PC-3 (cell line): ENCODE data around the gene CAVIN1. TPM values are rescaled to one million over a fixed set of nuclear protein-coding genes. Genes with fewer than 3 reads are reported as not detected.

Experiments used
- ATAC-seq: fragments of 200-7000 bp; cut with Tn5 transposase; 2 replicates; pipeline ENCODE4 v1.9.1; 2020; ENCODE audit warnings: mild to moderate bottlenecking, moderate library complexity
- BruUV-seq: library from RNA; stranded (reverse); fragments of 400-500 nt; replicated peaks from 2 replicates; lab custom pipeline; 2021; lab: Mats Ljungman, UMichigan
- CTCF ChIA-PET: fragments of 300-600 bp; sonication (Branson Sonifier 250); formaldehyde crosslinking; loops from one replicate; lab custom pipeline; 2022; ENCODE audit warnings: antibody characterized with exemption; lab: Charles Lee
- POLR2A ChIA-PET: fragments of 300-600 bp; sonication (Branson Sonifier 250); formaldehyde crosslinking; loops from one replicate; lab custom pipeline; 2022; ENCODE audit warnings: antibody characterized with exemption; ENCODE audit not compliant: unreplicated experiment; lab: Charles Lee
- DNase-seq: peaks from one replicate; pipeline ENCODE4 v3.0.0-alpha.2; 2015
- H2AFZ ChIP-seq: fragments of 300-600 bp; sonication (generic); 2 replicates; pipeline ENCODE4 v1.6.0; 2016; ENCODE audit warnings: antibody characterized with exemption, low read length
- H3F3A ChIP-seq: fragments of 300-600 bp; sonication (generic); one replicate; pipeline ENCODE4 v1.6.0; 2017; ENCODE audit warnings: antibody characterized with exemption, low read length, control low read depth, mild to moderate bottlenecking; ENCODE audit not compliant: unreplicated experiment
- H3K27ac ChIP-seq: fragments of 300-600 bp; sonication (generic); 2 replicates; pipeline ENCODE4 v1.5.1; 2016; ENCODE audit warnings: mild to moderate bottlenecking, low read length
- H3K27me3 ChIP-seq: fragments of 300-600 bp; sonication (generic); 2 replicates; pipeline ENCODE4 v1.6.1; 2016; ENCODE audit warnings: low read length, mixed read lengths
- H3K36me3 ChIP-seq: fragments of 300-600 bp; sonication (generic); 2 replicates; pipeline ENCODE4 v1.6.1; 2016; ENCODE audit warnings: low read depth, mixed run types, low read length, mixed read lengths
- H3K4me1 ChIP-seq: fragments of 300-600 bp; sonication (generic); 2 replicates; pipeline ENCODE4 v1.5.1; 2016; ENCODE audit warnings: low read length; ENCODE audit not compliant: insufficient read depth
- H3K4me2 ChIP-seq: fragments of 300-600 bp; sonication (generic); 2 replicates; pipeline ENCODE4 v1.6.0; 2016; ENCODE audit warnings: low read length
- H3K4me3 ChIP-seq: fragments of 300-600 bp; sonication (generic); 2 replicates; pipeline ENCODE4 v1.5.1; 2016; ENCODE audit warnings: mild to moderate bottlenecking, low read length, mixed read lengths
- H3K79me2 ChIP-seq: fragments of 300-600 bp; sonication (generic); 2 replicates; pipeline ENCODE4 v1.6.1; 2017; ENCODE audit warnings: low read length, mixed read lengths
- H3K9ac ChIP-seq: fragments of 300-600 bp; sonication (generic); 2 replicates; pipeline ENCODE4 v1.6.0; 2016; ENCODE audit warnings: mild to moderate bottlenecking, low read length
- H3K9me2 ChIP-seq: fragments of 300-600 bp; sonication (generic); replicated peaks from 2 replicates; pipeline ENCODE4 v1.6.1; 2016; ENCODE audit warnings: mixed run types, low read length, mixed read lengths
- H3K9me3 ChIP-seq: fragments of 300-600 bp; sonication (generic); 2 replicates; pipeline ENCODE4 v1.6.1; 2016; ENCODE audit warnings: low read length, mixed read lengths
- H4K20me1 ChIP-seq: fragments of 300-600 bp; sonication (generic); 2 replicates; pipeline ENCODE4 v1.6.1; 2016; ENCODE audit warnings: low read length, mixed read lengths
- EZH2 ChIP-seq: fragments of 300-600 bp; sonication (generic); IDR thresholded peaks from one replicate; pipeline ENCODE4 v1.6.1; 2017; ENCODE audit warnings: antibody characterized with exemption, mild to moderate bottlenecking, low read length; ENCODE audit not compliant: unreplicated experiment
- EZH2phosphoT487 ChIP-seq: fragments of 300-600 bp; sonication (generic); IDR thresholded peaks from 2 replicates; pipeline ENCODE4 v1.6.1; 2018; ENCODE audit warnings: mild to moderate bottlenecking, antibody characterized with exemption, low read length, borderline replicate concordance
- intact Hi-C: fragments of 100-400 bp; cut with micrococcal nuclease; formaldehyde crosslinking; loops from 2 replicates; pipeline ENCODE4 v1.9.0; 2023
- total RNA-seq: library from RNA; depleted of rRNA; stranded (reverse); fragments of >200 nt; gene quantifications from 2 replicates; pipeline ENCODE4 v1.2.3, GENCODE V29; 2014
- TF ChIP-seq, protein P1 (sequence below): fragments of 300-600 bp; sonication (generic); conservative IDR thresholded peaks from 2 replicates; pipeline ENCODE4 v1.5.1; 2017; ENCODE audit warnings: antibody characterized with exemption, low read depth, mild to moderate bottlenecking, low read length

Gene CAVIN1
- total RNA-seq, 1 experiment from 2014 or later: not detected

GRCh38 chr17:42359133-42359532, 63.9 kb downstream of the CAVIN1 start:
- Histone ChIP-seq H3K9ac (no peak overlapping the region), H4K20me1 (no peaks in the 10 kb centered on the region), H3K27ac (no peak overlapping the region), H2AFZ (no peak overlapping the region), H3K36me3 (no peaks in the 10 kb centered on the region), H3K4me2 (no peak overlapping the region), H3F3A (no peaks in the 10 kb centered on the region), H3K4me1 (no peaks in the 10 kb centered on the region), H3K27me3 (no peaks in the 10 kb centered on the region), H3K9me2 (no peaks in the 10 kb centered on the region), H3K79me2 (no peaks in the 10 kb centered on the region), H3K4me3 (no peak overlapping the region), H3K9me3 (no peaks in the 10 kb centered on the region)
- TF ChIP-seq EZH2: no peak
- TF ChIP-seq EZH2phosphoT487: no peak
- TF ChIP-seq, protein P1, sequence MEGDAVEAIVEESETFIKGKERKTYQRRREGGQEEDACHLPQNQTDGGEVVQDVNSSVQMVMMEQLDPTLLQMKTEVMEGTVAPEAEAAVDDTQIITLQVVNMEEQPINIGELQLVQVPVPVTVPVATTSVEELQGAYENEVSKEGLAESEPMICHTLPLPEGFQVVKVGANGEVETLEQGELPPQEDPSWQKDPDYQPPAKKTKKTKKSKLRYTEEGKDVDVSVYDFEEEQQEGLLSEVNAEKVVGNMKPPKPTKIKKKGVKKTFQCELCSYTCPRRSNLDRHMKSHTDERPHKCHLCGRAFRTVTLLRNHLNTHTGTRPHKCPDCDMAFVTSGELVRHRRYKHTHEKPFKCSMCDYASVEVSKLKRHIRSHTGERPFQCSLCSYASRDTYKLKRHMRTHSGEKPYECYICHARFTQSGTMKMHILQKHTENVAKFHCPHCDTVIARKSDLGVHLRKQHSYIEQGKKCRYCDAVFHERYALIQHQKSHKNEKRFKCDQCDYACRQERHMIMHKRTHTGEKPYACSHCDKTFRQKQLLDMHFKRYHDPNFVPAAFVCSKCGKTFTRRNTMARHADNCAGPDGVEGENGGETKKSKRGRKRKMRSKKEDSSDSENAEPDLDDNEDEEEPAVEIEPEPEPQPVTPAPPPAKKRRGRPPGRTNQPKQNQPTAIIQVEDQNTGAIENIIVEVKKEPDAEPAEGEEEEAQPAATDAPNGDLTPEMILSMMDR: no peak
- POLR2A ChIA-PET: no interaction called here
- no TSS peak for BruUV-seq
- ATAC-seq: no peak
- intact Hi-C loops: no loop called here
- CTCF ChIA-PET: no interaction called here
- no peak for DNase-seq

GRCh38 chr17:42358434-42358833, 64.6 kb downstream of the CAVIN1 start:
- Histone ChIP-seq H3K36me3 (no peaks in the 10 kb centered on the region), H3K9ac (no peak overlapping the region), H3K9me3 (no peaks in the 10 kb centered on the region), H2AFZ (no peak overlapping the region), H3K4me2 (no peak overlapping the region), H3K27ac (no peak overlapping the region), H3F3A (no peaks in the 10 kb centered on the region), H3K9me2 (no peaks in the 10 kb centered on the region), H3K4me3 (no peak overlapping the region), H3K4me1 (no peaks in the 10 kb centered on the region), H4K20me1 (no peaks in the 10 kb centered on the region), H3K79me2 (no peaks in the 10 kb centered on the region), H3K27me3 (no peaks in the 10 kb centered on the region)
- BruUV-seq: no TSS peak
- intact Hi-C loops: no loop called here
- DNase-seq: no peak
- no peak for ATAC-seq
- TF ChIP-seq, protein P1: no peak
- CTCF ChIA-PET: no interaction called here
- POLR2A ChIA-PET: no interaction called here

GRCh38 chr17:42354956-42355843, 67.9 kb downstream of the CAVIN1 start:
- H3K27me3 ChIP-seq: no peaks in the 10 kb centered on the region
- H3K4me3 ChIP-seq: no peak overlapping the region
- DNase-seq (no peak), ATAC-seq (no peak)
- H3K4me2 ChIP-seq: no peak overlapping the region
- no peaks in the 10 kb centered on the region for H4K20me1 ChIP-seq
- no peaks in the 10 kb centered on the region for H3K36me3 ChIP-seq
- no peaks in the 10 kb centered on the region for H3K9me3 ChIP-seq
- intact Hi-C loops: no loop called here
- POLR2A ChIA-PET: no interaction called here
- H3K4me1 ChIP-seq: no peaks in the 10 kb centered on the region
- H2AFZ ChIP-seq: no peak overlapping the region
- no peak overlapping the region for H3K9ac ChIP-seq
- no peaks in the 10 kb centered on the region for H3K79me2 ChIP-seq
- BruUV-seq: no TSS peak
- CTCF ChIA-PET: no interaction called here
- no peaks in the 10 kb centered on the region for H3F3A ChIP-seq
- TF ChIP-seq, protein P1: no peak
- no peak for TF ChIP-seq EZH2
- TF ChIP-seq EZH2phosphoT487: no peak
- H3K27ac ChIP-seq: no peak overlapping the region
- H3K9me2 ChIP-seq: no peaks in the 10 kb centered on the region
